GM18861 (cell line): ENCODE measurements around the gene GNG2.

Source experiments
- ATAC-seq: cut with Tn5 transposase; IDR thresholded peaks from one replicate; pipeline ENCODE4 v1.9.1; 2021; ENCODE audit not compliant: unreplicated experiment

Gene GNG2

DNA sequence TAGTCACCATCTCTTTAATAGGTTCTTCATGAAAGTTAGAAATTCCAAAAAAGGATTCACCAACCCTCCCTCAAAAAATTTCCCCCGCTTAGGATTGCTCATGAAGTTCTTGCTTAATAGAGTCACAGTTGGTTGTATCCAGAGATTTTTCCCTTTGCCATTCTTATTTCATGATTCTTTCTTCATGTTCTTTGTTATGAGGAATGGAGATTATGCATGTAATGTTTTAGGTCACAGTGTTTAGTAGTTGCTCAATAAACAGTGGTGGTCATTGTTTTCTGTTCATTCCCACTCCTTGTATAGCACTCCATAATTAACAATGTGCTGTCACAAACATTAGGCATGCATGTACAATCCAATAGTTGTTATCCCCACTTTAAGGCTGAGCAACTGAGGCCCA is 77.7 kb downstream of the GNG2 start:
- no peak for ATAC-seq

DNA sequence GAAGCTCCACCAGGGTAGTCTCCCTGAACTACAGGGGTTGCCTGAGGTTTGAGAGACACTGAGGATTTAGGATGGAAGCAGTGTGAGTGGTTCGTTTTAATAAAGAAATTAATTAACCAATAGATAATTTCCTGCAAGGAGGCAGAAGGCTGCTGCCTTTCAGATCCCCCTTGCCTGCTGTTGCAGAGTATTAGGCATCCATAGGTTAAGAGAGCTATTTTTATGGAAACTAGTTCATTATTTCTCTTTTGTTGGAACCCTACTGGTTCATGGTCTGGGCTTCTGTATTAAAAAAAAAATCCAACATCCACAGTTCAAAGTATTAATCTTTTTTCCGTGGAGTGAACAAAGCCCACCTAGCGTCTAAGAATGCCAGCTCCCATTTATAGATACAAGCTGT is 78.4 kb downstream of the GNG2 start:
- no peak for ATAC-seq

DNA sequence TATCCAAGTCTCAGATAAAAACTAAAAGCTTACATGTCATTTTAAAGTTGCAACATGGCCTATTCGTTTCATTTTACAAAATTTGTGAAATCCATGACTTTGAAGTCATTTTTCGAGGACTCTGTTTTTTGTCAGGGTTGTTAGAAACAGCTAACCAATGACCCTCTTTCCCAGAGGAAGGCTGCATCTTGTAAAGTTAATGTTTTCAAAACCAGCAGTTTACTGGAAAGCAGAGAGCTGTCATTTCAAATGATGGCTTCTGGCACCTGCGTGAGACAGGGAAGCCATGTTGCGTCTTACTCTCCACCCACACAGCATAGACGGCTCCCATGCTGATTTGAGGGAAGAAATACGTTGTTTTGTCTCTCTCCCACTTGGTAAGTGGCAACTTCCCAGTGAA is 78.8 kb downstream of the GNG2 start:
- no peak for ATAC-seq

DNA sequence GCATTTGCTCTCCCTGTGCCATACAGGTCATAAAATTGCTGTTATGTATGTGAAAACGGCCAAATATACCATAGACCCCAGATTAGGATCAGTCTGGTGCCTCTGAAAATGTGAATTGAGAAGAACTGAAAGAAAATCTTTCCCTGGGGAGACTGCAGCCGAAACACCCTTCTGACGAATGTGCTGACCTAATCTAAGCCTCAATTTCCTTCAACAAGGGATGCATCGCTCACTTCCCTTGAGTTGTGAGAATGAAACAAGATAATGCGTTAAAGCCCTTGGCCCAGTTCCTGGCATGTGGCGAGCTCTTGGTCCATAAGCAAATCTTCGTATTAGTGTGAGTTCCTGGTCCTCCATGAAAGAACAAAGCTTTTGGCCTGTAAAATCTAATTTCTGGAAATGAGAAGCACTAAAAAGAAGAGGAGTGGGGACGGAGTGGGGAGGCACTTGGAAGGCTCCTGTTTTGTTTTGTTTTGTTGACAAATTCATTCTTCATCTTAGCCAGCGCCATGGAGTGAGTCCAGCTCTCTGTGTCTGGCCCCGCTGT is 79.4 kb downstream of the GNG2 start:
- peak; percentile 48 for ATAC-seq

DNA sequence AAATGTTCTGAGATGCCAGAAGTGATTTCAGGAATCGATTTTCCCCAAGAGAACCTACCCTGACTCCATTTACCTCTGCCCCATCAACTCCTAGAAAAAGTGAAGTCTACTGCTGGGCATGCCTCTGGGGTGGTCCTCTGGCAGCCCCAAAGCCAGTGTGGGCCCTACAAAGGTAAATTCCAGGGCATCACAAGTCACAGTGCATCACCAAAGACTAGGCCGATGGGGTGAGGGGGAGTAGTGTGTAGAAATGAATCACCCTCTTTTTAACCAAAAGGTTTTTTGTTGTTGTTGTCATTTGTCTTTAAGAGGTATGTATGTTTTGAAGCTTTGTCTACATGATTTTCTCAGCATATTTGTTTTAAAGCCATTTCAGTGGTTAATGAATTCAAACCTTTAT is 82.6 kb downstream of the GNG2 start:
- no peak for ATAC-seq

DNA sequence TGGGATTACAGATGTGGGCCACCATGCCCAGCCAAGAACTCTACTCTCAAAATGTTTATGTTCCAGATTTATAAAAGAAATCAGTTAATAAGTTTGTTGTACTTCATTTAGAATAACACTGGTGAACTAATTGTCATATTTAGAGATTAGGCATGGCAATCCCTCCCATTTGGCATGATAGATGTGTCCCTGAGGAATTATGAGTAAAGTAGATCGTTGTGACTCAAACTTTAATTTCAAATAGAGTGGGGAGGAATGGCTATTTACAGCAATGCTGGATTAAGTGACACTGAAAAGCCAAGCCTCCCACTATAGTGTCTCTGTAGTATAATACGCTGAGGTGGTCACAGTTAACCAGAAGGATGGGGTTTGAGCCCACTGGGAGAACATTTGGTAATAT is 89.6 kb downstream of the GNG2 start:
- no peak for ATAC-seq

DNA sequence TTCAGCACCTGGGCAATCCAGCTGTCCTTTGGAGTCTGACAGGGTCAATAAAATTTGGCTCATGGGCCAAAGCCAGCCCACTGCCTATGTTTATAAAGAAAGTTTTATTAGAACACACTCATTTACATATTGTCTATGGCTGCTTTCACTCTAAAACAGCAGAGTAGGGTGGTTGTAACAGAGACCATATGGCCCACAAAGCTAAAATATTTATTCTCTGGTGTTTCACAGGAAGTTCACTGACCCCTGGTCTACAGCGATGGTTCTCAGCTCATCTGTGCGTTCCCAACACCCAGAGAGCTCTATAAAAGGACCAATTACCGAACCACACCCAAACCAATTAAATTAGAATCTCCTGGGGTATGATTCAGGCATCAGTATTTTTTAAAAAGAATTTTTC is 91.2 kb downstream of the GNG2 start:
- ATAC-seq, result no peak

DNA sequence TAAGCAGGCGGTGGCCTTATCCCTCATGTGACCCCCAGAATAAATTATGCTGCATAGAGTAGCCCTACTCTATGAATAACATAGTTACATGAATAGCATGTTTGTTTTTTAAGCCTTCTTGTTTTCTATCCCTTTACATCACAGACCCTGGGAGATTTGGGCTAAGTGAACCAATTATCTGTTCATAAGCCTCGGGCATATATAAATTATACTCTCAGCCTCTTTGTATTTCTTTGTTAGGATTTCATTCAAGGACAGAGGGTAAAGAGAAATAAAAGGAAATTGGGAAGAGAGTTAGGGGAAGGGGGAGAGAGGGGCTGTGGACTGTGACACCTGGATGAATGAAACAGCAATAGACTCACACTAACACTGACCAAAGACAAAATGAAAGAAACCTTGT is 93.6 kb downstream of the GNG2 start:
- ATAC-seq, result no peak

DNA sequence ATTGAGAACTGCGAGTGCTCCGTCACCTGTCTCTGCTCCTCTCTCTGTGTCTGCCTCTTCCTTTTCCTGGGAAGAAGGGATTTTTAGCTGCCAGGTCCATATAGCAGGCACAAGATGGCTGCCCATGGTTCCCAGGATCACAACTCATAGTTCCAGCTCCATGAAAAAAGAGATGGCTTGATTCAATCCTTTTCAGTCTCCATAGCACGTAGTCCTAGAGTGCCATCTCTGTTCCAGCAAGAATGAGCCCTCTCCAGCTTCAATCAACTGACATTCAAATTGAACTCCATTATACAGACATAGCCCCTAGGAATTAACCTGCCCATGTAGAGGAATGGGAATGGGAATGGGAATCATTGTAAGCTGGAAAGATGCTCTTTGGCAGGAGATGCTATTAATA is 94.2 kb downstream of the GNG2 start:
- no peak for ATAC-seq

DNA sequence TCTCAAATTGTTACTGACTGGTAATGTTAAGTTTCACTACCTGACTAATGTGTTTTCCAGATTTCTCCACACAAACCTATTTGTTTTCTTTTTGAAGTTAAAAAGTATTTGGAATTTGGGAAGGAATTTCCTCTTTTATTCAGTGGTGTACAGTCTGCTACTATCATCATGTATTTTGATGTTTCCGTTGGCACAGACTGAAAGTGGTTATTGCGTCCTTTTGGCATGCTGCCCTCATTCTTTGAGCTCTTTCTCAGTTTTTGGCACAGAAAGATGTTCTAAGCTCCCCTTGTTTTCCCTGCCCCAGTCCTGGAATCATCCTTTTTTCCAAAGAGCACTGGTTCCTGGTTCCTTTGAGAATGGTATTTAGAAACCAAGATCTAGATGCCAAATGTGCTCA is 97.5 kb downstream of the GNG2 start:
- no peak for ATAC-seq

DNA sequence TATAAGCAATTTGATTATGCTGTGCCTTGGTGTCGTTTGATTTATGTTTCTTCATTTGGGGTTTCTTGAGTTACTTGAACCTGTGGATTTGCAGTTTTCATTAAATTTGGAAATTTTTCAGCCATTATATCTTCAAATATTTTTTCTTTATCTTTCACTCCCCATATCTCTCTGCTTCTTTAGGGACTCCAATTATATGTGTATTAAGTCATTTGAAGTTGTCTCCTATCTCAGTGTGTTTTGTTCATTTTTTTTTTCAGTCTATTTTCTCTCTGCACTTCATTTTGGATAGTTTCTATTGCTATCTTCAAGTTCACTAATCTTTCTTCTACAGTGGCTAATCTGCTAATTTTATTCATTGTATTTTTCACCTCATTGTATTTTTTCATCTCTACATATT is 99.5 kb downstream of the GNG2 start:
- no peak for ATAC-seq

DNA sequence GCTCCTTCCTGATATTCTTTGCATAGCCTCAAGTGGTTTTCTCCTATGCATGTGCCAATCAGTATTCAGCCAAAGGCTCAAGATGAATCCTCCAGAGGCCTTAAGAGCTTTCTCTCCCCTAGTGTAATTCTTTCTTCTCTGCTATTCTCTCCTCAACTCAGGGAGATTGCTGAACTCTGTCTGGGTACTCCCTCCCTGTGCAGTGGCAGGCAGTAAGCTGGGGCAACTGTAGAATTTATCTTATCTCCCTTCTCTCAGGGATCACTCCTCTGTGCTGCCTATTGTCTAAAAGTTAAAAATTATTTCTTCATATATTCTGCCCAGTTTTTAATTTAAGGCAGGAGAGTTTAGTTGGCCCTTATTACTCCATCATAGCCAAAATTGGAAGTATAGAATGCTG is 100.5 kb downstream of the GNG2 start:
- no peak for ATAC-seq

DNA sequence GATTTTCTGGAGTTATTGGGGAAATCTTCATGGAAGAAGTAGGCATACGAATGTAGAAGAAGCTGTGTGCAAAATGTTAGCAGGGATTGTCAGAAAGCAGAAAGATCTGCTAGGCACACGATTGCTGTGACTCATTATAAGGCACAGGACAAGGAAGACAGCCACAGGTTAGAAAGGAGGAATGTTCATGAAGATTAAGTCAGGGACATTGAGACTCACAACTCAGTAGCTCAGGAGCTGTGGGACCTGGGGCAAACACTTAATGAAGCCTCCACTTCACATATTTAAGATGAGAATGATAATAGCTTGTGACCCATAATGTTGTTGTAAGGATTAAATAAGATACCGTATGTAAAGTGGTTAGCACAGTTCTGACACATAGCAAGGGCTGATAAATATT is 102.3 kb downstream of the GNG2 start:
- no peak for ATAC-seq

DNA sequence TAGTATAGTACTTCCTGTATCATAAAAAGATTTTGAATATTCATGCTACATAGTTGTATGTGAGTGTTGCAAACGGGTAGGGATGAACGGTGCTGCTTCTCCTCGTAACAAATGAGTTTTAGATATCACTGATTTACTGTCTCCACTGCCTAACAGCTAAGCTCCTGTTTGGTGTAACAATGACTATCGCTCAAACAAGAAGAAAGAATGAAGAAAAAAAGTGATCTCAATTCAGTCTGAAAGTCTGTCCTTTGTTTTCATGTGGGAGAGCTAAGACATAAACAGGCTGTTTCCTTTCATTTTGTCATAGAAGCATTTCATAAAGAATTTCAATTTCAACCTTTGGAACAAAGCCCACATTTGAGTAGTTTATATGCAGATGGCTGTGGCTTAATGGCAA is 102.9 kb downstream of the GNG2 start:
- ATAC-seq, result no peak

DNA sequence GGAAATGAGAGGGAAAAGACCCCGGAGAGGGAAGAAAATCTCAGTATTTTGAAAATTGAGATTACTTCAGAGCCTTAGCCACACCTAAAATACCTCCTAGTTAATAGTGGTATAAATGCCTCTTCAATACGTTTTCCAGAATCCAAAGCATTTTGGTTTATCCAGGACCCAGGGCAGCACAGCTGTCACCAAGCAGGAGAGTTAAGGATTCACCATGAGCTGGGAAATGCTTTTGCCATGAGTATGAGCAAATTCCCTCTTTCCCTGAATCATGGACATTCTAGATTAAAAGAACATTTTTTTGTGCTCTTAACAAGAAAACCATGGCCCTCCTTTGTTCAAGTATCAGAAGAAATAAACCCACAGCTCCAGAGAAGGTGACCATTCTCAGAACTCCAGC is 107.1 kb downstream of the GNG2 start:
- ATAC-seq, result no peak

DNA sequence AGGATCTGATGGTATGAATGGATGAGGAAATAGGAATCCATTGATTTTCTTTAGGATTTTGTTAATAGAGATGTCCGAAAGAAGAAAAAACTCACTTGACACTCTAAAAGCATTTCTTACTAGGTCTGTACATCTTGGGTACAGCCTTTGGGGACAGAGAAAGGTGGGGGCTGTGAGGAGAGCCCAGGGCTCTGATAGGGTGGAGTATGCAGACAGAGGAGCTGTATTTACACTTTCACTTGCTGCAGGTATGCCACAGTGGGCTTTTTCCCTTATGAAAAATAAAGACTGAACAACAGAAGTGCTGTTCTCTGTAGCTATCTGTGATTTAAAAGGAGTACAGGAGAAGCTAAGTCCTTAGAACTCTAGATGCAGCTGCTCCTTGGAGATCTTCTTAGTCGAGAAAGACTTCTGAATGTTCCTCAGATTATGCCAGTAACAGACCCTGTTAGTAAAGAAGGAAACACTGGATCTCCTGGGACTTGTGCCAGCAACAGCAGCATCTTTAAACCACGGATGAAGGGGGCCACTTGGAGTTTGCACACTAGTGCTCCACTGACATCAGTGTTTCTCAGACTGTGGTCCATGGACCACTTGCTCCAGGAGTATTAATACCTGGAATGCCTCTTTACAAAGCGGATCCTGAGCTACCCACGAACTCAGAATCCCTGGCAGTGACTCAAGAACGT is 109.6 kb downstream of the GNG2 start:
- ATAC-seq, result no peak

DNA sequence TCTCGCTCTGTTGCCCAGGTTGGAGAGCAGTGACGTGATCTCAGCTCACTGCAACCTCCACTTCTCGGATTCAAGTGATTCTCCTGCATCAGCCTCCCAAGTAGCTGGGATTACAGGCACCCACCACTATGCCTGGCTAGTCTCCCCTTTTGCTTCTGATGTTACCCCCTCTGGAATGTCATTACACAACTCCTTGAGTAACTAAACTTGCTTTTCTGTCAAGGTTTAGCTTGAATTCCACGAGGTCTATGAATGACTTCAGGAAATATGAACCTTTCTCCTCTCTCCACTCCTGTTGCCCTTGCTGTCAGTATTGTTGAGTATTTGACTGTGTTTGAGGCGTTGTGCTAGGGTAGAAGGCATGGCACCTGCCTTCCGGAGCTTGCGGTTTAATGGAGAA is 112.2 kb downstream of the GNG2 start:
- no peak for ATAC-seq

DNA sequence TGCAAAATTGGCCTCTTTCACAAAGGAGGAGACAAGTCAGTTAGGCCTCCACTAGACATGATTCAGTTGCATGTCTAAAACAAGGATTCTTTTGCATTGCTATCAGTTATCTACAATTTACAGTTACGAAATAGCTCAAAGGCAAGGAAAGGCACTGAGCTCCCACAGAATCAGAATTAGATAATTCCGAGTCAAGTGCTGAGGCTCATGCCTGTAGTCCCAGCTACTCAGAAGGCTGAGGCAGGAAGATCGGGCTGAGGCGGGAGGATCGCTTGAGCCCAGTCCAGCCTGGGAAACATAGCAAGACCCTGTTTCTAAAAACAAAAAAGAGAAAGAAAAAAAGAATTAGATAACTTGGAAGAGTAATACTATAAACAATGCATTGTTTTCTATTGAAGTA is 116.7 kb downstream of the GNG2 start:
- no peak for ATAC-seq

DNA sequence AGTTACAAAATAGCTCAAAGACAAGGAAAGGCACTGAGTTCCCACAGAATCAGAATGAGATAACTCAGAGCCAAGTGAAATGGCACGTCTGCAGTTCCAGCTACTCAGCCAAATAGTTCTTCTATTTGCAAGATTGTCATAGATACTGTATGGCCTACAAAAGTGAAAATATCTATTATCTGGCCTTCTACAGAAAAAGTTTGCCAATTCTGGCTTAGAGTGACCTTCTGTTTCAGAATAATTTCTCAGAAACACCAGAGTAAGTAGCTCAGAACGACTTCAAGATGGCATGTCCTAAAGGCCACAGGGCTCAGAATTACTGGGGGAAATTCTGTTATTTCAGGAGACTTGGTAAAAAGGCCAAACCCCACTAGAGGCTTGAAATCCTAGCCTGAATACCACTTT is 118.3 kb downstream of the GNG2 start:
- ATAC-seq, result no peak

DNA sequence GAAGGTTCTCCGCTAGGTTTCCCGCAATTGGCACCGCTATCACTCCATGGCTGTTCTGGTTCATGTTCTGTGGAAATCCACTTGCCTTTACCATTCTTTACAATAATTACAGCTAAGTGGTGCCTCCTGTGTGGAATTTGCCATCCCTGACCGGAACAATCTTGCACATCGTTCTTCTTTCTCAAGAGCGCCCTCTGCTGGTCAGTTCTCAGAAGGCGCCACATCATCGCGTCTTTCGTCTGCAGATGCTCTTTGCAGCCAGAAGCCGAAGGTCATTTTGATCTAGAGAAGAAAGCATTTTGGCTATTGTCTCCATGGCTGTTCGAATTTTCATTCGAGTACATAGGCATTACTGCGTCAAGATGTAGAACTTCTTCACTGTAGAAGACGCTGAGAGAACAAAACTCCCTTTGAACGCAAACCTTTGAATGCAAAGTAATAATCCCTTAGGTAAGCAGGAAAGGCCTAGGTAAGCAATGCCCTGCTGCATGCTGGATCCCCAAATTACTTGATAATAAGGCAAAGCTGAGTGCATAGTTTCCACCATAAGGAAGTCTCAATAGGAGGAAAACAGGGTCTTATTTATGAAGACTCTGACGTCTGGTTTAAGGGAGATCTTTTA is 118.8 kb downstream of the GNG2 start:
- peak; percentile 48 for ATAC-seq

DNA sequence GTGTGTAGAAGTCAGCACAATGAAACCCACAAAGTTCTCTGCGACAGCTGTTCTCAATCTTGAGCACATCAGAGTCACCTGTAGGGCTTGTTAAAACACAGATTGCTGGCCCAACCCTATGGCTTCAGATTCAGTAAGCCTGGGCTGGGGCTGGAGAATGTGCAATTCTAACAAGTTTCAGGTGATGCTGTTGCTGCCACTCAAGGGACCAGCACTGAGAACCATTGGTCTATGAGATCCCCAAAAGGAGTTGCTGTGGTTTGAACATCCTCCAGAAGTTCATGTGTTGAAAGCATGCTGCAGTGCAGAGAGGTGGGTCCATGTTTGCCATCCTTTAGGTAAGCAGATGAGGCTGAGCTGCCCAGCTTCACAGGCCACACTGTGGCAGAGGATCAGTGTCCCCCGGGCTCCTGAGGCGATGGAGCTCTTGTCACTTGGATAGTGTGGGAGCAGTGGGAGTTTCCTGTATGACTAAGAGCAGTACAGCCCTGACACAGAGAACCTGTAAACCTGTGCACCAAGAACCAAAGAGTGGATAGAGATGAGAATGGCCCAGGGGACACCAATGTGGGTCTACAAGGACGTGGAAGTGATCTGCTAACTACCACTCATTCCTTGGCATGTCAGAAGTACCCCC is 120.9 kb downstream of the GNG2 start:
- ATAC-seq, result no peak

DNA sequence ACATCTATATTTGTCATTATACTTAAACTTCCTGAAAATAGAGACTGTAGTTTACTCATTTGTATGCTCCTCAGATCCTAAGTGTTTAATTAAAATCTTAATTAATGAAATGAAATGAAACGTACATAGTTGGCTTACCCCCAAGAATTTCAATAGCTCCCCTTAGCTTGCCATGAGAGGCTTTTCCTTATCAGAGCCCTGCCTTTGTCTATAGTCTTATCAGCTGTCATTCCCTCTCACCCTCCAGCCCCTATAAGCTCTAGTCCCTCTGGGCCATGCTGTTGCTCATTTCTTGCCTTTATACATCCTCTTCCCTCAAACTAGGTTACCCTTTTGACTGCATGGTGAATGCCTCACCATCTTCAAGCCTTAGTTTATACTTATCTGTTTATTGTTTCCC is 127.8 kb downstream of the GNG2 start:
- ATAC-seq, result no peak
